H9 (cell line): ENCODE results near the gene IFFO2. TPM values are rescaled to one million over a fixed set of nuclear protein-coding genes. Genes with fewer than 3 reads are reported as not detected.

Experiments
- DNase-seq: peaks from one replicate; pipeline ENCODE4 v3.0.0-alpha.2; 2017
- H2AFZ ChIP-seq: one replicate; pipeline ENCODE4 v1.6.1; 2013; ENCODE audit warnings: mild to moderate bottlenecking, low read length, control low read depth, moderate library complexity
- H2AK5ac ChIP-seq: 2 replicates; pipeline ENCODE4 v1.6.1; 2013; ENCODE audit warnings: low read length, control low read depth, mixed read lengths; ENCODE audit not compliant: insufficient read length
- H2BK120ac ChIP-seq: one replicate; pipeline ENCODE4 v1.6.1; 2013; ENCODE audit warnings: low read depth, mild to moderate bottlenecking, low read length, control low read depth, inconsistent platforms; ENCODE audit not compliant: poor library complexity, severe bottlenecking
- H2BK12ac ChIP-seq: 2 replicates; pipeline ENCODE4 v1.6.1; 2013; ENCODE audit warnings: low read length, control low read depth, mixed read lengths, low read depth; ENCODE audit not compliant: insufficient read length
- H2BK15ac ChIP-seq: 2 replicates; pipeline ENCODE4 v1.6.1; 2013; ENCODE audit warnings: low read depth, low read length, control low read depth
- H2BK20ac ChIP-seq: one replicate; pipeline ENCODE4 v1.6.1; 2013; ENCODE audit warnings: low read depth, mild to moderate bottlenecking, low read length, control low read depth, inconsistent platforms; ENCODE audit not compliant: poor library complexity, severe bottlenecking
- H2BK5ac ChIP-seq: 2 replicates; pipeline ENCODE4 v1.6.1; 2013; ENCODE audit warnings: low read length, control low read depth, mixed read lengths; ENCODE audit not compliant: insufficient read length
- H3K14ac ChIP-seq: 2 replicates; pipeline ENCODE4 v1.6.1; 2013; ENCODE audit warnings: low read length, control low read depth; ENCODE audit not compliant: insufficient read depth
- H3K18ac ChIP-seq: 2 replicates; pipeline ENCODE4 v1.6.1; 2013; ENCODE audit warnings: low read depth, mild to moderate bottlenecking, mixed read lengths, low read length, control low read depth; ENCODE audit not compliant: insufficient read length
- H3K23ac ChIP-seq: 2 replicates; pipeline ENCODE4 v1.6.1; 2013; ENCODE audit warnings: low read length, control low read depth, mixed read lengths, low read depth; ENCODE audit not compliant: insufficient read length
- H3K23me2 ChIP-seq: 2 replicates; pipeline ENCODE4 v1.6.1; 2013; ENCODE audit warnings: low read depth, mild to moderate bottlenecking, mixed read lengths, low read length, control low read depth; ENCODE audit not compliant: insufficient read length, poor library complexity, severe bottlenecking
- H3K27ac ChIP-seq: 2 replicates; pipeline ENCODE4 v1.5.1; 2013; ENCODE audit warnings: low read length, control low read depth, mixed read lengths, low read depth; ENCODE audit not compliant: insufficient read length
- H3K27me3 ChIP-seq: 2 replicates; pipeline ENCODE4 v1.6.1; 2013; ENCODE audit warnings: low read length, control low read depth, inconsistent platforms; ENCODE audit not compliant: insufficient read depth
- H3K4ac ChIP-seq: 2 replicates; pipeline ENCODE4 v1.6.1; 2013; ENCODE audit warnings: low read depth, mild to moderate bottlenecking, control low read depth, inconsistent platforms, low read length, moderate library complexity
- H3K4me1 ChIP-seq: 2 replicates; pipeline ENCODE4 v1.6.1; 2013; ENCODE audit warnings: low read length, control low read depth, inconsistent platforms; ENCODE audit not compliant: insufficient read depth
- H3K4me2 ChIP-seq: 2 replicates; pipeline ENCODE4 v1.6.1; 2013; ENCODE audit warnings: low read length, control low read depth, mixed read lengths; ENCODE audit not compliant: insufficient read length, insufficient read depth
- H3K56ac ChIP-seq: 2 replicates; pipeline ENCODE4 v1.6.1; 2013; ENCODE audit warnings: low read depth, mild to moderate bottlenecking, mixed read lengths, low read length, control low read depth; ENCODE audit not compliant: insufficient read length
- H3K79me1 ChIP-seq: 2 replicates; pipeline ENCODE4 v1.6.1; 2013; ENCODE audit warnings: low read depth, mild to moderate bottlenecking, moderate library complexity, low read length, control low read depth, inconsistent platforms; ENCODE audit not compliant: insufficient read depth, poor library complexity, severe bottlenecking
- H3K79me2 ChIP-seq: 2 replicates; pipeline ENCODE4 v1.6.1; 2013; ENCODE audit warnings: low read length, control low read depth, inconsistent platforms; ENCODE audit not compliant: insufficient read depth
- H3K9ac ChIP-seq: 2 replicates; pipeline ENCODE4 v1.6.1; 2013; ENCODE audit warnings: low read length, control low read depth, mixed read lengths; ENCODE audit not compliant: insufficient read length; ENCODE audit errors: extremely low read depth
- H3K9me3 ChIP-seq: one replicate; pipeline ENCODE4 v1.6.1; 2013; ENCODE audit warnings: low read depth, low read length, inconsistent platforms; ENCODE audit not compliant: control insufficient read depth
- H3T11ph ChIP-seq: one replicate; pipeline ENCODE4 v1.6.1; 2013; ENCODE audit warnings: mild to moderate bottlenecking, low read length, control low read depth, inconsistent platforms
- H4K20me1 ChIP-seq: one replicate; pipeline ENCODE4 v1.6.1; 2013; ENCODE audit not compliant: control insufficient read depth, insufficient read length, insufficient read depth
- H4K5ac ChIP-seq: 2 replicates; pipeline ENCODE4 v1.6.1; 2013; ENCODE audit warnings: low read depth, mild to moderate bottlenecking, mixed read lengths, low read length, control low read depth; ENCODE audit not compliant: insufficient read length
- H4K8ac ChIP-seq: replicated peaks from 2 replicates; pipeline ENCODE4 v1.6.1; 2013; ENCODE audit warnings: low read length, control low read depth, mixed read lengths, low read depth; ENCODE audit not compliant: insufficient read length
- H4K91ac ChIP-seq: 2 replicates; pipeline ENCODE4 v1.6.1; 2013; ENCODE audit warnings: low read depth, mild to moderate bottlenecking, moderate library complexity, mixed read lengths, low read length, control low read depth; ENCODE audit not compliant: insufficient read length
- H3K27ac Mint-ChIP-seq, 3 experiments: 2 replicates in 2 of 3; 3 replicates in 1 of 3; pipeline ENCODE4 v1.8.0; 2020 to 2021; ENCODE audit warnings: mixed read lengths in 3 of 3, mild to moderate bottlenecking in 1 of 3, moderate library complexity in 1 of 3
- H3K27me3 Mint-ChIP-seq: 2 replicates; pipeline ENCODE4 v1.8.0; 2021; ENCODE audit warnings: low read depth, mild to moderate bottlenecking, moderate library complexity, mixed read lengths
- H3K36me3 Mint-ChIP-seq, 3 experiments: 2 replicates in 2 of 3; 3 replicates in 1 of 3; pipeline ENCODE4 v1.8.0; 2020 to 2021; ENCODE audit warnings: low read depth in 3 of 3, mixed read lengths in 3 of 3; ENCODE audit not compliant: insufficient read depth in 1 of 3
- H3K4me1 Mint-ChIP-seq, 2 experiments: 2 replicates each; pipeline ENCODE4 v1.8.0; 2020; ENCODE audit warnings: mixed read lengths in 2 of 2
- H3K4me3 Mint-ChIP-seq, 2 experiments: 2 replicates in 1 of 2; 3 replicates in 1 of 2; pipeline ENCODE4 v1.8.0; 2020 to 2021; ENCODE audit warnings: mild to moderate bottlenecking in 2 of 2, mixed read lengths in 2 of 2, moderate library complexity in 1 of 2
- H3K9me3 Mint-ChIP-seq, 2 experiments: 2 replicates in 1 of 2; 3 replicates in 1 of 2; pipeline ENCODE4 v1.8.0; 2020; ENCODE audit warnings: mild to moderate bottlenecking in 2 of 2, mixed read lengths in 2 of 2, moderate library complexity in 1 of 2
- CTCF ChIP-seq: fragments of 200-600 bp; sonication (generic); conservative IDR thresholded peaks from 3 replicates; pipeline ENCODE4 v1.8.0; 2021; ENCODE audit warnings: antibody characterized with exemption, mild to moderate bottlenecking
- WGBS: extraction: QIAGEN DNeasy Blood & Tissue Kit; methylation state at CpG from one replicate; pipeline ENCODE4 v1.1.7; 2013; ENCODE audit warnings: missing lambda C conversion rate, low lambda C conversion rate, mixed read lengths; ENCODE audit not compliant: insufficient read length; ENCODE audit errors: extremely low coverage; 5-methylcytosine and 5-hydroxymethylcytosine counted together
- total RNA-seq: library from RNA; stranded (reverse); gene quantifications from 2 replicates; pipeline ENCODE4 v1.2.1, GENCODE V29; 2021

IFFO2 gene
- total RNA-seq, 1 experiment from 2014 or later = 3.6 TPM

- H3K27me3 Mint-ChIP-seq = no peaks in the 10 kb centered on the region; the same call in 1 of the 2 replicates
- H3K18ac ChIP-seq = no peak overlapping the region
- H2BK15ac ChIP-seq = no peak overlapping the region
- no peaks in the 10 kb centered on the region for H3K9me3 Mint-ChIP-seq
- no peak for DNase-seq
- H4K20me1 ChIP-seq = no peaks in the 10 kb centered on the region
- TF ChIP-seq CTCF = no peak
- no peak overlapping the region for H4K91ac ChIP-seq
- no peaks in the 10 kb centered on the region for H3K79me1 ChIP-seq
- no peak overlapping the region for H4K8ac ChIP-seq
- no peak overlapping the region for H4K5ac ChIP-seq
- no peak overlapping the region for H2BK20ac ChIP-seq
- H3K23me2 ChIP-seq = peaks cover 4% of the 10 kb centered on the region
- H3K4me1 Mint-ChIP-seq = peaks cover 32 to 45% of the 10 kb centered on the region in 2 experiments
- no peak overlapping the region for H2AK5ac ChIP-seq
- no peaks in the 10 kb centered on the region; a peak in 1 of 7 replicates for H3K36me3 Mint-ChIP-seq
- no peak overlapping the region for H3K56ac ChIP-seq
- H3K27ac ChIP-seq = no peak overlapping the region
- H3K79me2 ChIP-seq = no peaks in the 10 kb centered on the region
- no peak overlapping the region for H3K4me2 ChIP-seq
- H3K9ac ChIP-seq = no peak overlapping the region
- peak overlapping the region in 1 of 3 experiments; percentile 76; a peak in 1 of 7 replicates for H3K27ac Mint-ChIP-seq
- no peak overlapping the region for H2BK12ac ChIP-seq
- H3T11ph ChIP-seq = no peak overlapping the region
- no peak overlapping the region for H2AFZ ChIP-seq
- H3K4ac ChIP-seq = no peak overlapping the region
- peaks cover 8% of the 10 kb centered on the region; the same call in 1 of the 2 replicates for H3K4me1 ChIP-seq
- no peak overlapping the region for H2BK5ac ChIP-seq
- no peak overlapping the region for H2BK120ac ChIP-seq
- H3K4me3 Mint-ChIP-seq = no peak overlapping the region
- no peak overlapping the region for H3K23ac ChIP-seq
- H3K9me3 ChIP-seq = no peaks in the 10 kb centered on the region
- H3K27me3 ChIP-seq = no peaks in the 10 kb centered on the region
- no CpG with 5 or more reads among the region's 9 CpGs for WGBS
- H3K14ac ChIP-seq = no peak overlapping the region
Observed at GRCh38 chr1:18947570-18947969, 8.9 kb downstream of the IFFO2 start.
